ENCODE data around the gene PDLIM5.

GRCh38 chr4:94574616-94575015 lies 122.9 kb downstream of the PDLIM5 start:
- TF ChIP-seq CTCF (IDR thresholded peaks at IDR 0.05; ENCODE audit: low read depth, low read length, poor library complexity, severe bottlenecking) (no peak), EZH2phosphoT487 (IDR thresholded peaks at IDR 0.05; ENCODE audit: borderline replicate concordance, low read length) (no peak)
